Fibroblast of peridontal ligament (primary cell): Measurements from ENCODE around the gene HLA-DMB.
"Not testable (repeated sequence)": the region's sequence is repeated elsewhere in the genome, so short reads cannot be mapped to it uniquely, and the experiment has no call there.

Source experiments
- DNase-seq: peaks from one replicate; pipeline ENCODE4 v3.0.0-alpha.2; 2010; ENCODE audit errors: extremely low read depth

HLA-DMB gene

DNA sequence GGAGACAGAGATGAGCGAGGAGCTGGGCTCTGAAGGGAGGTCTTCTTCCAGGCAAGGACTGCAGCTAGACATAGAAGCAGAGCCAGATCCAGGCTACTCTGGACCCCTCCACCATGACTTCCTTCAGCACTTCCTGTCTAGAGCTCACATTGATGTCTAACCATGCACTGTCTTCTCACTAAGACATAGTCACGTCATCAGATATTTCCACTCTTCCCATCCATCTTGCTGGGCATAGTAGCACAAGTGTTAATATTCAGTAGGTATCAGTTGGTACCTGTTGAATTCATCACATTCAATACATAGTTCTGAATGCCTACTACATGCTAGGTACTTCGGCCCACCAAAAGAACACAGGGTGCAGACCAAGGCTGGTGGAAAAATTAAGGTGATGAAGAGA is 9.2 kb upstream of the HLA-DMB start:
- no peak for DNase-seq

- DNase-seq: no peak
These were observed 8.3 kb upstream of the HLA-DMB start for GRCh38 chr6:32949113-32949512.

GRCh38 chr6:32947552-32948465 is 7.0 kb upstream of the HLA-DMB start:
- peak; percentile 58 for DNase-seq

GRCh38 chr6:32946893-32947292 is 6.1 kb upstream of the HLA-DMB start:
- no peak for DNase-seq

DNA sequence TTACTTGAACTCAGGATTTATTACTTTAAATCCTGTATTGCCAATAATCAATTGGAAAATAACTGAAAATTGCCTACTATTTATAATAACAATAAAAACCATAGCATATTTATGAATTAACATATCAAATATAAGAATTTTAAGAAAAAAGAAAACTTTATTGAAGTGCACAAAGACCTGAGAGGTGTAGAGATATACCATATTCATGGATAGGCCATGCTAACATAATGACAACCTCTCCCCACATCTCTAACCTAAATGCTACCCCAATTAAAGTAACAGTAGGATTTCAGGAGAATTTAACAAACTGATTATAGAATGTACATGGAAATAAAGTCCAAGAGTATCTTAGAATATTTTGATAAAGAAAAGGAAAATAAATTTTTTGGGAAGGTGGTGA is 5.1 kb upstream of the HLA-DMB start:
- no peak for DNase-seq

GRCh38 chr6:32945108-32945760 is 4.4 kb upstream of the HLA-DMB start:
- DNase-seq: peak; percentile 4

DNA sequence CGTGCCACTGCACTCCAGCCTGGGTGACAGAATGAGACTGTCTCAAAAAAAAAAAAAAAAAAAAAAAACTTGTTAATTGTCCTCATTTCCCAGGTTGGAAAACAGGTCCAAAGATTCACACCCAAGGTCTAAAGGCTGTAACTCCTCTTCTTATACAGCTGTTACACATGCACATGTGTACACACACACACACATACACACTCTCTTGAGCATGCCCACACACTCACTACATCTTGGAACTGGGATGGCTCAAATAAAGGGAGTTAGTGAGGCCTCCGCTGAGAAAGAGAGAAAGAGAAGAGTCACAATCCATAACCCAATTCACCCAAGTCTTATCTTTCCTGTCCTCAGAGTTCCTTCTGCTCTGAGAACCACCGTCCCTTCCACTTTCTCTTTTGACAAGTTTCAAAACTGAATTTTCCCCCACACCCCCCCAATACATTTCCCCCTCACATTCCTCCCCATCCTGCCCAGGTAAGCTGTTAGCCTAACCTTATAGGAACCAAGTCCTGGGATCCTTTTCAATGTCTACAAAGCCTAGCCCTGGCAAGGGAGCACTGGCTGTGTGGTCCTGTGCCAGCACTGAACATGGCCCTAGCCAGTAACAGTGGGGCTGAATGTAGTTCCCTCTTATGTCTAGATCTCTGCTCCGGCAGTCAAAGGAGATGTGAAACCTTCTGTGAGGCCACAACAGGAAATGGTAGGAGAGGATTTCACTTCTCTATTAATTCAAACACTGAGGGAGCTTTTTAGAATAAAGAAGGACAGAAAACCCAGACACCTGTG is 3.2 kb upstream of the HLA-DMB start:
- no peak for DNase-seq

DNA sequence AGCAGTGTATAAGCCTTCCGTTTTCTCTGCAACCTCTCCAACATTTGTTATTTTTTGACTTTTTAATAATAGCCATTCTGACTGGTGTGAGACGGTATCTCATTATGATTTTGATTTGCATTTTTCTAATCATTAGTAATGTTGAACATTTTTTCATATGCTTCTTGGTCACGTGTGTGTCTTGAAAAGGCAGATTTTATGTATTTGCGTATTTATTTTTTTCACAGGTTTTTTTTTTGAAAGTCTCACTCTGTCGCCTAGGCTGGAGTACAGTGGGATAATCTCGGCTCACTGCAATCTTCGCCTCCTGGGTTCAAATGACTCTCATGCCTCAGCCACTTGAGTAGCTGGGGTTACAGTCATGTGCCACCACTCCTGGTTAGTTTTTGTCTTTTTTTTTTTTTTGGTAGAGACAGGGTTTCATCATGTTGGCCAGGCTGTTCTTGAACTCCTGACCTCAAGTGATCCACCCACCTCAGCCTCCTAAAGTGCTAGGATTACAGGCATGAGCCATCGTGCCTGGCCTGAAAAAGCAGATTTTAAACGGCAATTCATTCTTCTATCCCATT is 1.8 kb upstream of the HLA-DMB start:
- DNase-seq: not testable (repeated sequence)

DNA sequence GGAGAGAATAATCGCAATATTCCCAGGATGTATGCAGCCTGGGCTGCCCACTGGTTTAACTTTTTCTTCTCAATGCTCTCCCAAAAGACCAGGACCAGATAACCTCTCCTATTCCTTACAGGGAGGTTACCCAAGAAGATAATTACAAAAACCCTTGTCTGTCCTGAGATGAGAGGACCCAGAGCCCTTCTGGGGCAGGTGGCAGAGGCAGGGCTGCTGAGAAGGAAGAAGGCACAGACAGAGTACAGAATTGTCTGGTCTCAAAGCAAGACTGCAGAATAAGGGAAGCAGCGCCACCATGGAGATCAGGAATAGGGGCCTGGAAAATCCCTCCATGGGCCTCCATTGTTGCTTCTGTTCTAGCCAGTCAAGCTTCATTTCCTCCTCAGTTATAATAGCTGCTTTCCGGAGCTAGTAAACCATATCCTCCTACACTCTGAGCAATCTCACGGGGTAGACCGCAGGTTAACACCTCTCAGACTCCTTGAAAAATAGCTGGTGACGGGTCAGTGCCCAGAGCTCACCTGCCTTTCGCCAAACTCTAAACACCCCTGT is 463 bp upstream of the HLA-DMB start:
- no peak for DNase-seq

GRCh38 chr6:32938494-32938893 is 2.3 kb downstream of the HLA-DMB start:
- DNase-seq: no peak

DNA sequence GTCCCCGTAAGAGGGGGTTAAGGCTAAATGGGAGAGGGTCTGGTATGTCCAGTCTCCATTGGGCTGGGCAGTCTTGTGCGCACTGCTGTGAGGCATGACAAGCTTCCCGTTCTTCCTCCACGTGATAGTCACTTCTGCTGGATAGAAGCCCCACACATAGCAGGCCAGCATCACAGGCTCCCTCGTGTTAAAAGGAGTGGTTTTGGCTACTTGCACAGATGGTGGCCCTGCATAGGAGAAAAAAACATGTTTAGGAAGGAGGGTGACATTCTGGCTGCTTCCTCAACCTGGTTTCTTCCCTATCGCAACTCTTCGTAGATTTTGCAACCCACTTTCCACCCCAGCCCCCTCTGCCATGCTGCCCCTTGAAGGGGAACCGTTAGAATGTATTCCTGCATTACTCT is 3.6 kb downstream of the HLA-DMB start:
- no peak for DNase-seq

GRCh38 chr6:32936239-32937152 is 4.3 kb downstream of the HLA-DMB start:
- DNase-seq: no peak

DNA sequence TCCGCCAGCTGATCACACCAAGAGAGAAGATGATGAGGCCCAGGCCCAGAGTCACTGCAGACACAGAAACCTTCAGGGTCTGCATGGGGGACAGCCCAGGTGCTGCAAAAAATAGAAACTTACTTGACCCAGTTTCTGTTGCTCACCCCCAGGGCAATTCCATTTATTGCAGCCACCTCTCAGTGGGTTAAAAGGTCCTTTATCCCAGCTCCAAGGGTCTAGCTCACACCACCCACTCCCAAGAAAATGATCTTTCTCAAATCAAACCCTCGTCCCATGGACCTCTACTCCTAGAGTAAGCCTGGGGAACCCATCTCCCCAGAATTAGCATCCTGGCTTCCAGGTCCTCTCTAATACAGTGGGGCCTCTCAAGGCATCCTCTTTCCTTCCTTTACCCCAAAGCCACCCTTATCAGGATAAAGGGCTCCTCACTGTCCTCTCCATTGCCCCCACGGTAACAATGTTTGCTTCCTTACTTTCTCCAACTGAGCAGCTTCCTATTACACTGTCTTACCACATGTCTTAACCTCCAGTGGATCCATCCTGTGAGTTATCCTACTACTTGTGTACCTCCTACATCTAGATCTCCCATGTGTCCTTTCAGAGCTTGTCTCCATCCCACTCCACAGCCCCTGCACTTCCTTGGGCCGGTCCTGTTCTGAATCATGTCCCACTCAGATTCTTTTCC is 5.1 kb downstream of the HLA-DMB start:
- DNase-seq: no peak

DNA sequence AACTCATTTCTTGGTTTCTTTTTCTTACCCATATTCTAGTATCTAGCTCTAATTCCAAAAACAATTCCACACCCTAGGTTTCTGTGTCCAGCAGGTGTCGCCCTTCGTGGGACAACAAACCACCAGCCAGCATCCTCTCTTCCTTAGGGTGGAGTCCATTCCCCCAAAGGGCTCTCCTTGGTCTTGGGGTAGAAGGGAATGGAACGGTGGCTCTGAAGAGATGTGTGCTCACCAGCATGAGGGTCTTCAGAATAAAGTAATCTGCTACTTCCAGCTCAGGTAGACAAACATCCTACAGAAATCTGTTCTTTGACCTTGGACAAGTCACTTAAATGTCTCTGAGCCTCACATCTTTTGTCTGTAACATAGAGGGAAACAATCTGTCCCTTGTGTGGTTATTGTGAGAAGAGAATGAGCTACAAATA is 7.2 kb downstream of the HLA-DMB start:
- DNase-seq: peak; percentile 85

DNA sequence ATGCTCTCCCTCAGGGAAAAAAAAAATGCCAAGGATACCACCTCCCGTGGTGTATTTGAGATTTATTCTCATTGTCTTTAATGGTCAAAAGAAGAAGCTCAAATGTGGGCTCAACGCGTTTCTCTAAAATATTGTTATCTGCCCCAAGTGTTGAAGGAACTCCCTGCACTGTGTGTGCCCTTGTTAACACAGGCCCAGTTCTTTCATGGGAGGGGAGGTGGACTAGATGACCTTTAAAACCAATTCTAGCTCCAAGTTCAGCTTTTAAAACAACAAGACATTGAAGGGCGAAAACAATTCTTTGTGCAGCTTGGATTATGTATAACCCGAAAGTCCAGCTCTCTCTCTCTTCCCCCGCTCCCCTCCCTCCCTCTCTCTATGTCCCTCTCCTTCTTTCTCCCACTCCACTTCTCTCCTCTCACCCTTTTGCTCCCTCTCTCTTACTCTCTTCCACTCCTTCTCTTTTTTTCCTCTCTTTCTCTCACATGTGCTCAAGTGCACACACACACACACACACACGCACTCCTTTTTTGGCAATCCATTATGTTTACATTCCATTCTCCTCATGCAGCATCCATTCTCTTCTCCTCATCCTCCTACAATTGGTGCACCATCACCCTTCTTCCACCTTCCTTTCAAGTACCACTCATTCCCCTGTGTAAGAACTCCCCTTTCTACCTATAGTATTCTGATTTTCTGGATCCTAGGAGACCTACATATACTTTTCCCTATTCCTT is 8.5 kb downstream of the HLA-DMB start:
- DNase-seq: peak; percentile 53

DNA sequence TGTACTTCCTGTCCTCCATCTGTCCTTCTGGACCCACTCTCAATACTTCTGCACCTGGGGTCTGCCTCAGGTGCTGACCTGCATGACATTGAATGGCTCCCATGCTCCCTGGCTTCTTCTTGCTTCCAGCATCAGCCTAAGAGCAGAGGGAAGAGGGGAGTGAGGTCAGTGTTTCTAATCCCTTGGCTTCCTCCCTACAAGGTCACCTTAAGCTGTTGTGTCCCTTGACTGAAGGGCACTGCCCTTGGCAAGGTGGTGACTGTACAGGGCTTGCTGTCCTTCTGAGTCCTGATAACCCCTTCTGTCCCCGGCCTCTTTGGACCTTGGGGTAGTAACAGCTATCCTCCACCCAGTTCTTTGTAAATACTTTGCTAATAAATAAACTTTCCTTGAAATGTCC is 9.6 kb downstream of the HLA-DMB start:
- DNase-seq: no peak

GRCh38 chr6:32922083-32922482 is 18.7 kb downstream of the HLA-DMB start:
- DNase-seq: no peak

DNA sequence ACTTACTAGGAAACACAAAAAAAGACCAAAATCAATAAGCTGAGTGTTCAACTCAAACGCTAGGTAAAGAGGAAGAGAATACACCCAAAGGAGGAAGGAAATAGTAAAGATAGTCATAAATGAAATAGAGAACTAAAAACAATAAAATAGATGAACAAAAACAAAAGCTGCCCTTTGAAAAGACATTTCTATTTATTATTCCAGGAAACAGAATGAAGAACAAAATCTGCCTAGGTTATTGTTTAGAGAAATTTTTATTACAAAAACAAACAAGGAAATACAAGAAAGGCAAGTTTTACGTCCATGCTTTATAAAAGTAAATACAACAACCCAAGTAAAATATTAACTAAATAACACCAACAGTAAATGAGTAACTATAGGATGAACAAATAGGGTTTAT is 20.1 kb downstream of the HLA-DMB start:
- no peak for DNase-seq

DNA sequence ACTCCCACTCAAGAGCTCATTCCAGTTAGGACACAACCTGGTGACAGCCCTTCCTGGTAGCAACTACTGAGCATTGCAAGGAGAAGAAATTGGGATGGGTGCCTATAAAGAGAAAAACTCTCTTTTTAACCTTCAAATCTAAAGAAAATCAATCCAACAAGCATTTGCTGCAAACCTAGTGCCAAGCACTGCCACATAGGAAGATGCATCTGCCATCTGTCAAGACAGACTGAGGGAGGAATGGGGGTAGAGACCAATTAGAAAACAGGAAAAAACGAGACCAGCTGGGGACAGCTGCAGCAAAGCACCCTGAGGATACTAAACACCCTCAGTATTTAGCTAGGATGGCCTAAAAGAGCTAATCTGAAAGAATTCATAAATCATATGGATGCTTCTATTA is 27.9 kb downstream of the HLA-DMB start:
- no peak for DNase-seq
